ENCODE data around the gene SPSB2. TPM values are rescaled to one million over a fixed set of nuclear protein-coding genes. Genes with fewer than 3 reads are reported as not detected.
A peak's percentile ranks its signal among the peaks of the same experiment; 100 is the strongest.

Gene SPSB2, protein sequence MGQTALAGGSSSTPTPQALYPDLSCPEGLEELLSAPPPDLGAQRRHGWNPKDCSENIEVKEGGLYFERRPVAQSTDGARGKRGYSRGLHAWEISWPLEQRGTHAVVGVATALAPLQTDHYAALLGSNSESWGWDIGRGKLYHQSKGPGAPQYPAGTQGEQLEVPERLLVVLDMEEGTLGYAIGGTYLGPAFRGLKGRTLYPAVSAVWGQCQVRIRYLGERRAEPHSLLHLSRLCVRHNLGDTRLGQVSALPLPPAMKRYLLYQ
- 1.5 and 5.5 TPM in 2 replicates for total RNA-seq (2011; cell fraction: chromatin; rRNA removed; ENCODE audit: low replicate concordance)
- 4.5 and 5.3 TPM in 2 replicates for total RNA-seq (2011; cell fraction: nucleolus; rRNA removed)
- total RNA-seq (2011; cell fraction: nucleoplasm; rRNA removed), result 4.0 and 5.6 TPM in 2 replicates
- 8.9 and 10.6 TPM in 2 replicates for total RNA-seq (2014; rRNA removed)
- 1.3 and 1.6 TPM in 2 replicates for total RNA-seq (2014; rRNA removed; fragmentation: Illumina TruSeq; extraction: Trizol)
- total RNA-seq (2015; rRNA removed; fragmentation: Illumina TruSeq; extraction: Trizol), result 7.2 and 7.9 TPM in 2 replicates
- 7.5 and 9.4 TPM in 2 replicates for total RNA-seq (2021)
- 1.9 and 3.0 TPM in 2 replicates for polyA plus RNA-seq (2011; rRNA removed)
- polyA plus RNA-seq (2011; cell fraction: cytosol; rRNA removed), result 5.1 and 8.3 TPM in 2 replicates
- 5.3 and 7.2 TPM in 2 replicates for polyA plus RNA-seq (2011; cell fraction: nucleus; rRNA removed)
- polyA plus RNA-seq (2012), result 5.7 and 6.2 TPM in 2 replicates
- polyA plus RNA-seq (2014; fragmentation: Illumina TruSeq; extraction: Trizol), result 1.4 and 5.5 TPM in 2 replicates
- polyA plus RNA-seq (2014; fragmentation: Nextera tagmentation; extraction: Ambion mirVana), result under 1 TPM; 0.10 to 0.29 TPM
- polyA plus RNA-seq (2014; rRNA removed), result 10.5 and 13.7 TPM in 2 replicates
- polyA minus RNA-seq (2011; rRNA and poly(A)+ RNA removed), result 0.70 and 1.5 TPM in 2 replicates
- 2.0 and 2.5 TPM in 2 replicates for polyA minus RNA-seq (2011; cell fraction: cytosol; rRNA and poly(A)+ RNA removed)
- 4.8 and 6.1 TPM in 2 replicates for polyA minus RNA-seq (2011; cell fraction: nucleus; rRNA and poly(A)+ RNA removed)
- Bru-seq, nascent RNA, result percentile 63 among the genes with signal in this experiment
- percentile 55 among the genes with signal in this experiment for BruChase-seq, experiment 1, labeled RNA remaining after a 2-hour chase
- percentile 52 among the genes with signal in this experiment for BruChase-seq, experiment 2, labeled RNA remaining after a 6-hour chase
- long read RNA-seq, experiment 1, partial matches to known transcripts, result 7 of 14 reads
- long read RNA-seq, experiment 1, other reads (novel, unspliced or antisense), result 3 of 14 reads
- long read RNA-seq, experiment 2, transcript SPSB2-205 (3 exons, 1,236 nt), result major isoform, 5 of 14 reads
- long read RNA-seq, experiment 2, partial matches to known transcripts, result 7 of 14 reads
- long read RNA-seq, experiment 2, other reads (novel, unspliced or antisense), result 2 of 14 reads
- long read RNA-seq, experiment 3, transcript SPSB2-205 (3 exons, 1,236 nt), result major isoform, 7 of 11 reads
- long read RNA-seq, experiment 3, partial matches to known transcripts, result 3 of 11 reads
- long read RNA-seq, experiment 3, other reads (novel, unspliced or antisense), result 1 of 11 reads

GRCh38 chr12:6873094-6874014, at the start of gene SPSB2:
SPSB2 (minus strand) TSS chr12:6873303; CDS start chr12:6872901, 402 bp downstream.
- Histone ChIP-seq H3K4me2 (ENCODE audit: insufficient read depth, low read length) (peak within 1 kb of the TSS; percentile 95), H3K9me1 (ENCODE audit: control insufficient read depth, insufficient read depth, low read length) (no peaks in the 10 kb centered on the region), H3K9me3 (replicated peaks; ENCODE audit: control insufficient read depth, insufficient read depth, low read depth, low read length) (no peaks in the 10 kb centered on the region), H4K20me1 (replicated peaks; ENCODE audit: control insufficient read depth, insufficient read depth, low read length) (peaks cover 43% of the 10 kb centered on the region), H3K79me2 (ENCODE audit: control insufficient read depth, insufficient read depth, low read length) (peaks cover 49% of the 10 kb centered on the region), H3K36me3 (ENCODE audit: control insufficient read depth, insufficient read depth, low read length) (peaks cover 46% of the 10 kb centered on the region), H3K9ac (ENCODE audit: insufficient read depth in 1 of 2, low read depth in 2 of 2, low read length in 2 of 2) (peak within 1 kb of the TSS; percentile 83 to 95), H3K4me1 (replicated peaks in 1 of 2; ENCODE audit: control insufficient read depth in 2 of 2, insufficient read depth in 2 of 2, low read length in 2 of 2) (peaks cover 29 to 44% of the 10 kb centered on the region in 2 experiments; a peak in 4 of 5 replicates), H3K27me3 (ENCODE audit: control insufficient read depth in 2 of 2, insufficient read depth in 2 of 2, low read length in 2 of 2) (no peaks in the 10 kb centered on the region), H3K4me3 (peak within 1 kb of the TSS; percentile 73), H2AFZ (ENCODE audit: low read depth, low read length) (peak within 1 kb of the TSS; percentile 94), H3K27ac (ENCODE audit: extremely low read depth, low read depth, low read length) (peak within 1 kb of the TSS; percentile 78)
- under 1% methylated on average over 30 of the region's 66 CpGs for WGBS (ENCODE audit: insufficient coverage, low coverage, missing lambda C conversion rate)
- in situ Hi-C loops (cut with MboI) (no loop called here), intact Hi-C loops (cut with micrococcal nuclease) (loop anchor here (2.0 kb wide), 1 partner anchor 17 kb away; no protein-coding TSS in a partner anchor)
- CTCF ChIA-PET (ENCODE audit: low intra/inter-chr PET ratio), result no interaction called here
- peak; percentile 88 for ATAC-seq
- BruUV-seq (replicated peaks), result no TSS peak
- peak; percentile 62 for FAIRE-seq
- peak; percentile 89 to 96 (median 92) for DNase-seq (ENCODE audit: extremely low read depth in 1 of 4, low spot score in 3 of 4)
- POLR2A ChIA-PET, result interaction anchor here (0.5 to 11.3 kb wide), 22 partner anchors 8 to 149 kb away, joined by 3 to 174 read pairs (median 4); partner anchors contain the start of genes C12orf57, CDCA3, COPS7A and RNU7-1
- TF ChIP-seq, protein P1, sequence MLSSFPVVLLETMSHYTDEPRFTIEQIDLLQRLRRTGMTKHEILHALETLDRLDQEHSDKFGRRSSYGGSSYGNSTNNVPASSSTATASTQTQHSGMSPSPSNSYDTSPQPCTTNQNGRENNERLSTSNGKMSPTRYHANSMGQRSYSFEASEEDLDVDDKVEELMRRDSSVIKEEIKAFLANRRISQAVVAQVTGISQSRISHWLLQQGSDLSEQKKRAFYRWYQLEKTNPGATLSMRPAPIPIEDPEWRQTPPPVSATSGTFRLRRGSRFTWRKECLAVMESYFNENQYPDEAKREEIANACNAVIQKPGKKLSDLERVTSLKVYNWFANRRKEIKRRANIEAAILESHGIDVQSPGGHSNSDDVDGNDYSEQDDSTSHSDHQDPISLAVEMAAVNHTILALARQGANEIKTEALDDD (IDR thresholded peaks at IDR 0.05), result no peak
- TF ChIP-seq CHD2 (IDR thresholded peaks at IDR 0.05; ENCODE audit: low read depth, low read length) (peak; percentile 68), NELFE (IDR thresholded peaks at IDR 0.05; ENCODE audit: insufficient read depth, insufficient read length) (no peak), PHF8 (IDR thresholded peaks at IDR 0.05; ENCODE audit: borderline replicate concordance, low read length) (peak; percentile 61; the same call in 1 of the 2 replicates), YY1 (IDR thresholded peaks at IDR 0.05; ENCODE audit: borderline replicate concordance in 1 of 3, control insufficient read depth in 1 of 3, extremely low read depth in 1 of 3, insufficient read depth in 3 of 3, insufficient read length in 1 of 3, insufficient replicate concordance in 2 of 3, low read depth in 1 of 3, low read length in 2 of 3) (peak in 2 of 3 experiments; percentile 33 to 41), RFX5 (IDR thresholded peaks at IDR 0.05; ENCODE audit: low read depth, low read length) (no peak), POLR3A (IDR thresholded peaks at IDR 0.05; ENCODE audit: borderline replicate concordance, extremely low read depth, insufficient read depth, insufficient read length) (no peak)
- TF ChIP-seq, protein P2, sequence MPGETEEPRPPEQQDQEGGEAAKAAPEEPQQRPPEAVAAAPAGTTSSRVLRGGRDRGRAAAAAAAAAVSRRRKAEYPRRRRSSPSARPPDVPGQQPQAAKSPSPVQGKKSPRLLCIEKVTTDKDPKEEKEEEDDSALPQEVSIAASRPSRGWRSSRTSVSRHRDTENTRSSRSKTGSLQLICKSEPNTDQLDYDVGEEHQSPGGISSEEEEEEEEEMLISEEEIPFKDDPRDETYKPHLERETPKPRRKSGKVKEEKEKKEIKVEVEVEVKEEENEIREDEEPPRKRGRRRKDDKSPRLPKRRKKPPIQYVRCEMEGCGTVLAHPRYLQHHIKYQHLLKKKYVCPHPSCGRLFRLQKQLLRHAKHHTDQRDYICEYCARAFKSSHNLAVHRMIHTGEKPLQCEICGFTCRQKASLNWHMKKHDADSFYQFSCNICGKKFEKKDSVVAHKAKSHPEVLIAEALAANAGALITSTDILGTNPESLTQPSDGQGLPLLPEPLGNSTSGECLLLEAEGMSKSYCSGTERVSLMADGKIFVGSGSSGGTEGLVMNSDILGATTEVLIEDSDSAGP (CRISPR knock-in tag; IDR thresholded peaks at IDR 0.05), result no peak
- TF ChIP-seq, protein P3, sequence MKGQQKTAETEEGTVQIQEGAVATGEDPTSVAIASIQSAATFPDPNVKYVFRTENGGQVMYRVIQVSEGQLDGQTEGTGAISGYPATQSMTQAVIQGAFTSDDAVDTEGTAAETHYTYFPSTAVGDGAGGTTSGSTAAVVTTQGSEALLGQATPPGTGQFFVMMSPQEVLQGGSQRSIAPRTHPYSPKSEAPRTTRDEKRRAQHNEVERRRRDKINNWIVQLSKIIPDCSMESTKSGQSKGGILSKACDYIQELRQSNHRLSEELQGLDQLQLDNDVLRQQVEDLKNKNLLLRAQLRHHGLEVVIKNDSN (CRISPR knock-in tag; IDR thresholded peaks at IDR 0.05), result no peak; the same call in 1 of the 2 replicates

All from K562 (cell line).